ENCODE data around the gene HTRA1. TPM values are rescaled to one million over a fixed set of nuclear protein-coding genes. Genes with fewer than 3 reads are reported as not detected.

The HTRA1 gene
- total and polyA plus RNA-seq, 2 of the 4 experiments (the other 2 are of a cell fraction) = 28.5 to 108 TPM

- Histone ChIP-seq H2AK9ac (replicated peaks; ENCODE audit: low read depth, low read length, poor library complexity) (no peak overlapping the region), H3K27ac (ENCODE audit: insufficient read depth, low read length) (no peak overlapping the region), H4K8ac (ENCODE audit: low read depth in 2 of 2, low read length in 2 of 2) (no peak overlapping the region), H3K9me3 (ENCODE audit: control insufficient read depth, insufficient read depth, low read length) (peaks cover 3% of the 10 kb centered on the region), H4K20me1 (ENCODE audit: insufficient read depth, low read length) (no peaks in the 10 kb centered on the region), H3K9ac (ENCODE audit: low read depth, low read length) (no peak overlapping the region), H2AK5ac (ENCODE audit: low read depth, low read length) (no peak overlapping the region), H2BK15ac (ENCODE audit: low read depth, low read length) (no peak overlapping the region), H3K4me2 (ENCODE audit: low read depth, low read length) (no peak overlapping the region), H2BK5ac (ENCODE audit: low read depth, low read length, poor library complexity, severe bottlenecking) (no peak overlapping the region), H3K4me3 (ENCODE audit: insufficient read depth, low read depth, low read length) (no peak overlapping the region), H3K9me1 (ENCODE audit: insufficient read depth, low read length) (no peaks in the 10 kb centered on the region), H2AFZ (replicated peaks; ENCODE audit: low read length, poor library complexity) (no peak overlapping the region), H3K27me3 (ENCODE audit: control insufficient read depth, insufficient read depth, low read length) (no peaks in the 10 kb centered on the region; the same call in none of the 2 replicates), H4K5ac (ENCODE audit: low read depth, low read length) (no peak overlapping the region; the same call in 1 of the 2 replicates), H3K4me1 (ENCODE audit: control insufficient read depth, insufficient read depth, low read length) (peaks cover 2% of the 10 kb centered on the region), H2BK20ac (ENCODE audit: low read depth, low read length) (no peak overlapping the region), H3K56ac (ENCODE audit: extremely low read depth, insufficient read depth, low read length) (no peak overlapping the region), H3K79me1 (ENCODE audit: low read depth in 1 of 2, low read length in 2 of 2) (no peaks in the 10 kb centered on the region), H3K4ac (ENCODE audit: low read depth, low read length) (no peak overlapping the region), H3K18ac (ENCODE audit: low read depth, low read length) (no peak overlapping the region), H3K23ac (ENCODE audit: low read depth, low read length) (no peak overlapping the region), H3K36me3 (ENCODE audit: control insufficient read depth, insufficient read depth, low read length) (no peaks in the 10 kb centered on the region), H3K14ac (replicated peaks; ENCODE audit: low read depth, low read length) (no peak overlapping the region), H4K91ac (ENCODE audit: insufficient read depth, low read depth, low read length) (no peak overlapping the region), H2BK120ac (ENCODE audit: low read depth, low read length) (no peak overlapping the region)
- WGBS, 2 experiments (ENCODE audit: extremely low coverage in 2 of 2, insufficient read length in 1 of 2) = no CpG with 5 or more reads among the region's 1 CpG
- intact Hi-C loops (cut with micrococcal nuclease) (no loop called here), in situ Hi-C loops (cut with MboI; ENCODE audit: low sequenced_read_pairs) (no loop called here), dilution Hi-C loops (cut with HindIII; ENCODE audit: low sequenced_read_pairs, unreplicated experiment) (no loop called here)
- TF ChIP-seq MAFK (IDR thresholded peaks at IDR 0.05; ENCODE audit: low read depth, low read length) (no peak), POLR2A (IDR thresholded peaks at IDR 0.05; ENCODE audit: low read depth, low read length) (no peak), CEBPB (IDR thresholded peaks at IDR 0.05; ENCODE audit: low read depth, low read length) (no peak), FOS (IDR thresholded peaks at IDR 0.05; ENCODE audit: low read depth, low read length) (no peak), BHLHE40 (IDR thresholded peaks at IDR 0.05; ENCODE audit: low read depth, low read length) (no peak), NFE2L2 (IDR thresholded peaks at IDR 0.05; ENCODE audit: low read depth, low read length) (no peak), MXI1 (IDR thresholded peaks at IDR 0.05; ENCODE audit: borderline replicate concordance, low read depth, low read length) (no peak), RCOR1 (IDR thresholded peaks at IDR 0.05; ENCODE audit: insufficient replicate concordance, low read length) (no peak), CTCF (conservative IDR thresholded peaks at IDR 0.05; ENCODE audit: low read depth, low read length) (no peak), CHD1 (IDR thresholded peaks at IDR 0.05; ENCODE audit: low read depth, low read length) (no peak), RFX5 (IDR thresholded peaks at IDR 0.05; ENCODE audit: low read depth, low read length) (no peak), RAD21 (IDR thresholded peaks at IDR 0.05; ENCODE audit: low read length) (no peak), SMC3 (IDR thresholded peaks at IDR 0.05; ENCODE audit: low read depth, low read length) (no peak), ELK1 (IDR thresholded peaks at IDR 0.05; ENCODE audit: borderline replicate concordance, low read depth, low read length) (no peak), MAZ (IDR thresholded peaks at IDR 0.05; ENCODE audit: borderline replicate concordance, low read depth, low read length) (no peak)
- TF ChIP-seq, protein P1, sequence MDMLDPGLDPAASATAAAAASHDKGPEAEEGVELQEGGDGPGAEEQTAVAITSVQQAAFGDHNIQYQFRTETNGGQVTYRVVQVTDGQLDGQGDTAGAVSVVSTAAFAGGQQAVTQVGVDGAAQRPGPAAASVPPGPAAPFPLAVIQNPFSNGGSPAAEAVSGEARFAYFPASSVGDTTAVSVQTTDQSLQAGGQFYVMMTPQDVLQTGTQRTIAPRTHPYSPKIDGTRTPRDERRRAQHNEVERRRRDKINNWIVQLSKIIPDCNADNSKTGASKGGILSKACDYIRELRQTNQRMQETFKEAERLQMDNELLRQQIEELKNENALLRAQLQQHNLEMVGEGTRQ (IDR thresholded peaks at IDR 0.05; ENCODE audit: low read depth, low read length) = no peak
- ChIA-PET POLR2A (ENCODE audit: unreplicated experiment) (no interaction called here), CTCF (no interaction called here)
- DNase-seq (peak; percentile 26), ATAC-seq (ENCODE audit: low read depth) (peak; percentile 62)
- BruUV-seq (replicated peaks) = no TSS peak
Observed at GRCh38 chr10:122445469-122445868, 15.9 kb upstream of the HTRA1 start.

Measured in IMR-90 (cell line).